Astrocyte (in vitro differentiated cells and primary cell): ENCODE data around the gene BTN2A1. TPM values are rescaled to one million over a fixed set of nuclear protein-coding genes. Genes with fewer than 3 reads are reported as not detected.
A peak's percentile ranks its signal among the peaks of the same experiment; 100 is the strongest.
"Not testable (repeated sequence)": the region's sequence is repeated elsewhere in the genome, so short reads cannot be mapped to it uniquely, and the experiment has no call there.

ENCODE experiments used
- DNase-seq: peaks from one replicate; pipeline ENCODE4 v3.0.0-alpha.2; 2010; ENCODE audit warnings: low read depth
- FAIRE-seq: peaks from 2 replicates; lab custom pipeline; 2011; peaks lifted over from hg19 to GRCh38; lab: Jason Lieb, UNC
- H2AFZ ChIP-seq: 2 replicates; pipeline ENCODE4 v1.6.0; 2012; ENCODE audit warnings: low read depth, low read length, inconsistent platforms
- H3K27ac ChIP-seq: 2 replicates; pipeline ENCODE4 v1.5.1; 2011; ENCODE audit warnings: low read depth, low read length, inconsistent platforms
- H3K27me3 ChIP-seq: 2 replicates; pipeline ENCODE4 v1.6.0; 2011; ENCODE audit warnings: low read length, inconsistent platforms; ENCODE audit not compliant: insufficient read depth
- H3K36me3 ChIP-seq: 2 replicates; pipeline ENCODE4 v1.5.1; 2011; ENCODE audit warnings: low read length, inconsistent platforms; ENCODE audit not compliant: insufficient read depth
- H3K4me1 ChIP-seq: 2 replicates; pipeline ENCODE4 v1.5.1; 2011; ENCODE audit warnings: low read length, inconsistent platforms; ENCODE audit not compliant: insufficient read depth
- H3K4me2 ChIP-seq: 2 replicates; pipeline ENCODE4 v1.6.0; 2012; ENCODE audit warnings: low read length, inconsistent platforms
- H3K4me3 ChIP-seq: 2 replicates; pipeline ENCODE4 v1.5.1; 2011; ENCODE audit warnings: low read depth, mild to moderate bottlenecking, low read length, inconsistent platforms; ENCODE audit not compliant: insufficient read depth
- H3K79me2 ChIP-seq: 2 replicates; pipeline ENCODE4 v1.6.0; 2012; ENCODE audit warnings: mild to moderate bottlenecking, low read length, inconsistent platforms; ENCODE audit not compliant: insufficient read depth
- H3K9ac ChIP-seq: 2 replicates; pipeline ENCODE4 v1.6.0; 2012; ENCODE audit warnings: mild to moderate bottlenecking, low read length, inconsistent platforms
- H3K9me3 ChIP-seq: 2 replicates; pipeline ENCODE4 v1.5.1; 2012; ENCODE audit warnings: low read depth, mild to moderate bottlenecking, low read length, inconsistent platforms; ENCODE audit not compliant: insufficient read depth
- H4K20me1 ChIP-seq: 2 replicates; pipeline ENCODE4 v1.6.0; 2012; ENCODE audit warnings: low read length, inconsistent platforms; ENCODE audit not compliant: insufficient read depth
- H3K27ac Mint-ChIP-seq: one replicate; pipeline ENCODE4 v1.8.0; 2021; ENCODE audit warnings: mild to moderate bottlenecking, mixed read lengths; ENCODE audit not compliant: unreplicated experiment
- H3K27me3 Mint-ChIP-seq: one replicate; pipeline ENCODE4 v1.8.0; 2021; ENCODE audit warnings: low read depth, mixed read lengths; ENCODE audit not compliant: unreplicated experiment
- H3K36me3 Mint-ChIP-seq: one replicate; pipeline ENCODE4 v1.8.0; 2021; ENCODE audit warnings: low read depth, mixed read lengths; ENCODE audit not compliant: unreplicated experiment
- H3K4me1 Mint-ChIP-seq: one replicate; pipeline ENCODE4 v1.8.0; 2021; ENCODE audit warnings: low read depth, mixed read lengths; ENCODE audit not compliant: unreplicated experiment
- H3K4me3 Mint-ChIP-seq: one replicate; pipeline ENCODE4 v1.8.0; 2021; ENCODE audit warnings: mild to moderate bottlenecking, moderate library complexity, mixed read lengths; ENCODE audit not compliant: unreplicated experiment
- H3K9me3 Mint-ChIP-seq: one replicate; pipeline ENCODE4 v1.8.0; 2021; ENCODE audit warnings: mild to moderate bottlenecking, mixed read lengths; ENCODE audit not compliant: unreplicated experiment
- EZH2 ChIP-seq: IDR thresholded peaks from 2 replicates; pipeline ENCODE4 v1.6.1; 2012; ENCODE audit warnings: mild to moderate bottlenecking, low read length, inconsistent platforms; ENCODE audit not compliant: insufficient read depth
- total RNA-seq: library from RNA; stranded (reverse); gene quantifications from 2 replicates; pipeline ENCODE4 v1.2.1, GENCODE V29; 2021
- TF ChIP-seq, protein P1 (sequence below): IDR thresholded peaks from 2 replicates; pipeline ENCODE4 v1.5.1; 2011; ENCODE audit warnings: low read depth, mild to moderate bottlenecking, inconsistent platforms, low read length, moderate library complexity; ENCODE audit not compliant: insufficient read depth

BTN2A1 gene
- total RNA-seq, 1 donor from 2014 or later = 50.4 TPM

DNA sequence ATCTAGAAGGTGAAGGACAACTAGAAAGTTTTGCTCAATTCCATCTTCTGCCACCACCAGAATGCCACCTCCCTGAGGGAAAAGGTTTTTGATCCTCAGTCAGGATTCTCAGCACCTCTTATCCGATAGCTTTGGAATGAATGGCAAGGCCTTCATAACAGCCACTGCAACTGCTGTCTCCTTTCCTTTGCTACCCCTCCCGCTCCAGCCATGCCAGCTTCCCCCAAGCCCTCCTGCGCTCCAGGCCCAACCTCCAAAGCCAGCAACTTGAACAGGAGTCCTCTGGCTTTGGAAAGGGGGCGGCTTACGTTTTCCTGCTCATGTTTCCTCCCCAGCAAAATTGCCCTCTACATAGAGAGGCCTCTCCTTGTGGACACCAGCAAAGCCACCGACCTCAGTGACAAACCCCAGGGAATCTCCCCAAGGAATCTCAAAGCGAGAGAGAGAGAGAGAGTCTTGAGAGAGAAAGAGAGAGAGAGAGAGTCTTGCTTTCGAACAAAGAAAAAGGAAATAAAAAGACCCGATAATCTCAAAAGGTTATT is 420 bp upstream of the BTN2A1 start:
- Mint-ChIP-seq H3K27ac (peak overlapping the region; percentile 100), H3K9me3 (no peaks in the 10 kb centered on the region), H3K4me3 (peak overlapping the region; percentile 100), H3K27me3 (peaks cover 7% of the 10 kb centered on the region), H3K36me3 (peaks cover 14% of the 10 kb centered on the region), H3K4me1 (peaks cover 17% of the 10 kb centered on the region)
- peak overlapping the region; percentile 82 for H3K4me3 ChIP-seq
- peaks cover 20% of the 10 kb centered on the region for H4K20me1 ChIP-seq
- peak overlapping the region; percentile 94 for H3K9ac ChIP-seq
- H3K4me2 ChIP-seq = peak overlapping the region; percentile 84
- FAIRE-seq (no peak), DNase-seq (no peak)
- peaks cover 15% of the 10 kb centered on the region for H3K4me1 ChIP-seq
- H2AFZ ChIP-seq = peak overlapping the region; percentile 92
- no peak for TF ChIP-seq EZH2
- TF ChIP-seq, protein P1, sequence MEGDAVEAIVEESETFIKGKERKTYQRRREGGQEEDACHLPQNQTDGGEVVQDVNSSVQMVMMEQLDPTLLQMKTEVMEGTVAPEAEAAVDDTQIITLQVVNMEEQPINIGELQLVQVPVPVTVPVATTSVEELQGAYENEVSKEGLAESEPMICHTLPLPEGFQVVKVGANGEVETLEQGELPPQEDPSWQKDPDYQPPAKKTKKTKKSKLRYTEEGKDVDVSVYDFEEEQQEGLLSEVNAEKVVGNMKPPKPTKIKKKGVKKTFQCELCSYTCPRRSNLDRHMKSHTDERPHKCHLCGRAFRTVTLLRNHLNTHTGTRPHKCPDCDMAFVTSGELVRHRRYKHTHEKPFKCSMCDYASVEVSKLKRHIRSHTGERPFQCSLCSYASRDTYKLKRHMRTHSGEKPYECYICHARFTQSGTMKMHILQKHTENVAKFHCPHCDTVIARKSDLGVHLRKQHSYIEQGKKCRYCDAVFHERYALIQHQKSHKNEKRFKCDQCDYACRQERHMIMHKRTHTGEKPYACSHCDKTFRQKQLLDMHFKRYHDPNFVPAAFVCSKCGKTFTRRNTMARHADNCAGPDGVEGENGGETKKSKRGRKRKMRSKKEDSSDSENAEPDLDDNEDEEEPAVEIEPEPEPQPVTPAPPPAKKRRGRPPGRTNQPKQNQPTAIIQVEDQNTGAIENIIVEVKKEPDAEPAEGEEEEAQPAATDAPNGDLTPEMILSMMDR = no peak
- H3K79me2 ChIP-seq = peaks cover 41% of the 10 kb centered on the region
- no peaks in the 10 kb centered on the region for H3K27me3 ChIP-seq
- H3K36me3 ChIP-seq = peaks cover 15% of the 10 kb centered on the region
- peak overlapping the region; percentile 89 for H3K27ac ChIP-seq
- no peaks in the 10 kb centered on the region for H3K9me3 ChIP-seq

DNA sequence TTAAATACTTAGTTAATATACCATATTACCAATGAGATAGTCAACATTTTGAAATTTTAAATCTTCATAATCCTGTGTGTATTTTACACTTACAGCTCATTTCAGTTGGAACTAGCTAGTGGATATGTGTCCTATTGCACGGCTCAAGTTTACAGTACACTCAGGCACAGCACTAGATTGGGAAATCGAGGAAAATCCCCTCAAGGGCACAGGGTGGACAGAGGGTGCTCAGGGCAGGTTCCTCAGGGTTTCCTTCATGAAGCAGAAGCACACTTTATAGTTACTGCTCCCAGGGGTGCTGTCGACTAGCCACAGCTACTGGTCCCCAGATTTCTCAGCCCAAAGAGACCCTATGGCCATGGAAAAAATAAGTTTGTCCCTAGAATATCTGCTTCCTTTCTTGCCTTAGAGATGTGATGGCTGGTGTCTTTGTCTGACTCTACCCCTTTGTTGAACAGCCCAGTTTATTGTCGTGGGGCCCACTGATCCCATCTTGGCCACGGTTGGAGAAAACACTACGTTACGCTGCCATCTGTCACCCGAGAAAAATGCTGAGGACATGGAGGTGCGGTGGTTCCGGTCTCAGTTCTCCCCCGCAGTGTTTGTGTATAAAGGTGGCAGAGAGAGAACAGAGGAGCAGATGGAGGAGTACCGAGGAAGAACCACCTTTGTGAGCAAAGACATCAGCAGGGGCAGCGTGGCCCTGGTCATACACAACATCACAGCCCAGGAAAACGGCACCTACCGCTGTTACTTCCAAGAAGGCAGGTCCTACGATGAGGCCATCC is 1.5 kb downstream of the BTN2A1 start:
- Histone ChIP-seq H3K4me1 (peaks cover 15% of the 10 kb centered on the region), H3K27me3 (no peaks in the 10 kb centered on the region), H2AFZ (no peak overlapping the region), H3K9ac (no peak overlapping the region), H3K9me3 (no peaks in the 10 kb centered on the region), H3K27ac (no peak overlapping the region), H4K20me1 (peaks cover 26% of the 10 kb centered on the region), H3K4me3 (peak overlapping the region; percentile 82), H3K4me2 (peak overlapping the region; percentile 71), H3K36me3 (peaks cover 26% of the 10 kb centered on the region), H3K79me2 (peaks cover 51% of the 10 kb centered on the region)
- Mint-ChIP-seq H3K4me1 (peaks cover 17% of the 10 kb centered on the region), H3K9me3 (no peaks in the 10 kb centered on the region), H3K27ac (peak overlapping the region; percentile 15), H3K27me3 (no peaks in the 10 kb centered on the region), H3K36me3 (peaks cover 30% of the 10 kb centered on the region), H3K4me3 (peak overlapping the region; percentile 67)
- FAIRE-seq (no peak), DNase-seq (no peak)
- TF ChIP-seq, protein P1 = no peak
- no peak for TF ChIP-seq EZH2

DNA sequence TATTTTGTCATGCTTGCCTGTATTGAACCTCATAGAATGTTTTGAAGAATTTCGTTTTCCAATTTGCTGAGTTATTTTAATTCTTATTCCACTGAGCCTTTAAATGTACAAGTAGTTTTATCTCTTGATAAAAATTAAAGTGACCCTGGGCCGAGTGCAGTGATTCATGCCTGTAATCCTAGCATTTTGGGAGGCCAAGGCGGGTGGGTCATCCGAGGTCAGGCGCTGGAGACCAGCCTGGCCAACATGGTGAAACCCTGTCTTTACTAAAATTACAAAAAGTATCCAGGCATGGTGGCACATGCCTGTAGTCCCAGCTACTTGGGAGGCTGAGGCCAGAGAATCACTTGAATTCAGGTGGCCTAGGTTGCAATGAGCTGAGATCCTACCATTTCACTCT is 3.6 kb downstream of the BTN2A1 start:
- H3K36me3 Mint-ChIP-seq = peaks cover 42% of the 10 kb centered on the region

More for the DNA sequence above, 3.6 kb downstream of the BTN2A1 start:
- H3K4me3 ChIP-seq, H3K27me3 ChIP-seq, H3K9me3 ChIP-seq, H2AFZ ChIP-seq, H3K27me3 Mint-ChIP-seq, H3K27ac ChIP-seq, H3K9ac ChIP-seq, FAIRE-seq, H3K4me3 Mint-ChIP-seq, DNase-seq, H3K27ac Mint-ChIP-seq, H3K9me3 Mint-ChIP-seq: not testable (repeated sequence)
- peaks cover 32% of the 10 kb centered on the region for H4K20me1 ChIP-seq
- H3K4me2 ChIP-seq = peak overlapping the region; percentile 49
- H3K79me2 ChIP-seq = peaks cover 51% of the 10 kb centered on the region
- peaks cover 15% of the 10 kb centered on the region for H3K4me1 ChIP-seq
- peaks cover 44% of the 10 kb centered on the region for H3K36me3 ChIP-seq
- peaks cover 17% of the 10 kb centered on the region for H3K4me1 Mint-ChIP-seq
